CD14-positive monocyte (primary cell): ENCODE results near the gene SLC35F4. TPM values are rescaled to one million over a fixed set of nuclear protein-coding genes. Genes with fewer than 3 reads are reported as not detected.

Experiments
- DNase-seq, 3 donors: peaks; one replicate each; pipeline ENCODE4 v3.0.0-alpha.2; 2011 to 2022
- H2AFZ ChIP-seq: 2 replicates; pipeline ENCODE4 v1.6.0; 2012; ENCODE audit warnings: mild to moderate bottlenecking, low read depth, low read length, inconsistent platforms; ENCODE audit not compliant: insufficient read depth, poor library complexity, severe bottlenecking
- H3K27ac ChIP-seq, 2 donors: 1 replicate in 1 of 2; 2 replicates in 1 of 2; pipeline ENCODE4 v1.5.1; 2012 to 2013; ENCODE audit warnings: low read length in 2 of 2, control low read depth in 1 of 2, inconsistent platforms in 1 of 2, low read depth in 1 of 2, mild to moderate bottlenecking in 1 of 2
- H3K27me3 ChIP-seq, 2 donors: one replicate each; pipeline versions ENCODE4 v1.6.0 to v1.6.1; 2011 to 2013; ENCODE audit warnings: low read length in 2 of 2; ENCODE audit not compliant: control insufficient read depth in 2 of 2, insufficient read depth in 2 of 2
- H3K36me3 ChIP-seq, 2 donors: replicated peaks in 1 of 2; 1 replicate in 1 of 2; 2 replicates in 1 of 2; pipeline versions ENCODE4 v1.5.1 to v1.6.1; 2012 to 2013; ENCODE audit warnings: low read length in 2 of 2, control low read depth in 1 of 2, inconsistent platforms in 1 of 2, mild to moderate bottlenecking in 1 of 2; ENCODE audit not compliant: insufficient read depth in 2 of 2, control insufficient read depth in 1 of 2
- H3K4me1 ChIP-seq, 2 donors: 1 replicate in 1 of 2; 2 replicates in 1 of 2; pipeline versions ENCODE4 v1.5.1 to v1.6.1; 2012 to 2013; ENCODE audit warnings: low read length in 2 of 2, control low read depth in 1 of 2, inconsistent platforms in 1 of 2, mild to moderate bottlenecking in 1 of 2, moderate library complexity in 1 of 2; ENCODE audit not compliant: insufficient read depth in 2 of 2, control insufficient read depth in 1 of 2
- H3K4me2 ChIP-seq: replicated peaks from 2 replicates; pipeline ENCODE3; 2012; ENCODE audit warnings: low read length, moderate library complexity, mild to moderate bottlenecking; ENCODE audit not compliant: poor library complexity, severe bottlenecking; ENCODE audit errors: extremely low read depth
- H3K4me3 ChIP-seq, 3 experiments: fragments of 200-600 bp in 1 of 3; sonication (generic) in 1 of 3; replicated peaks in 1 of 3; 1 replicate in 2 of 3; 2 replicates in 1 of 3; pipeline ENCODE4 v1.5.1; 2011 to 2013; ENCODE audit warnings: low read length in 3 of 3, mild to moderate bottlenecking in 3 of 3, control low read depth in 2 of 3, low read depth in 2 of 3, inconsistent platforms in 1 of 3, moderate library complexity in 1 of 3
- H3K79me2 ChIP-seq: 2 replicates; pipeline ENCODE4 v1.6.0; 2012; ENCODE audit warnings: mild to moderate bottlenecking, control low read depth, inconsistent platforms, low read length, moderate library complexity; ENCODE audit not compliant: insufficient read depth
- H3K9ac ChIP-seq: 2 replicates; pipeline ENCODE4 v1.6.0; 2017; ENCODE audit warnings: low read length, mild to moderate bottlenecking; ENCODE audit not compliant: insufficient read depth, poor library complexity, severe bottlenecking
- H3K9me3 ChIP-seq, 2 donors: replicated peaks in 1 of 2; 1 replicate in 1 of 2; 2 replicates in 1 of 2; pipeline versions ENCODE4 v1.5.1 to v1.6.1; 2012 to 2013; ENCODE audit warnings: low read length in 2 of 2, control low read depth in 1 of 2; ENCODE audit not compliant: control insufficient read depth in 1 of 2, insufficient read depth in 1 of 2
- H4K20me1 ChIP-seq: 2 replicates; pipeline ENCODE4 v1.6.0; 2012; ENCODE audit warnings: mild to moderate bottlenecking, low read length, control low read depth, moderate library complexity; ENCODE audit not compliant: insufficient read depth
- H3K27ac Mint-ChIP-seq, 7 donors: one replicate each; pipeline ENCODE4 v1.8.0; 2020; ENCODE audit warnings: mild to moderate bottlenecking in 7 of 7, mixed read lengths in 7 of 7, moderate library complexity in 6 of 7, inconsistent platforms in 2 of 7
- H3K27me3 Mint-ChIP-seq, 3 donors: one replicate each; pipeline ENCODE4 v1.8.0; 2021 to 2022; ENCODE audit warnings: low read depth in 3 of 3, mild to moderate bottlenecking in 3 of 3, mixed read lengths in 3 of 3, moderate library complexity in 3 of 3, inconsistent platforms in 1 of 3
- H3K36me3 Mint-ChIP-seq, 2 donors: one replicate each; pipeline ENCODE4 v1.8.0; 2020; ENCODE audit warnings: mixed read lengths in 2 of 2, inconsistent platforms in 1 of 2, mild to moderate bottlenecking in 1 of 2
- H3K4me1 Mint-ChIP-seq: one replicate; pipeline ENCODE4 v1.8.0; 2020; ENCODE audit warnings: mild to moderate bottlenecking, mixed read lengths
- H3K4me3 Mint-ChIP-seq, 2 donors: one replicate each; pipeline ENCODE4 v1.8.0; 2020; ENCODE audit warnings: mild to moderate bottlenecking in 2 of 2, mixed read lengths in 2 of 2, moderate library complexity in 1 of 2
- H3K9me3 Mint-ChIP-seq, 7 donors: one replicate each; pipeline ENCODE4 v1.8.0; 2020 to 2022; ENCODE audit warnings: mixed read lengths in 7 of 7, mild to moderate bottlenecking in 6 of 7, moderate library complexity in 6 of 7, inconsistent platforms in 2 of 7
- CTCF ChIP-seq: fragments of 200-600 bp; IDR thresholded peaks from one replicate; pipeline ENCODE4 v1.8.0; 2022; ENCODE audit warnings: antibody characterized with exemption, mild to moderate bottlenecking
- WGBS: methylation state at CpG from one replicate; pipeline ENCODE4 v1.1.5; 2013; ENCODE audit warnings: missing lambda C conversion rate; ENCODE audit not compliant: insufficient coverage; 5-methylcytosine and 5-hydroxymethylcytosine counted together
- intact Hi-C, 2 donors: fragments of 100-400 bp; cut with micrococcal nuclease; formaldehyde crosslinking; loops; one replicate each; pipeline versions ENCODE4 v1.15.0 to v1.15.1; 2023
- polyA plus RNA-seq, 3 donors: library from polyadenylated mRNA; depleted of rRNA in 1 of 3; unstranded in 2 of 3; stranded (reverse) in 1 of 3; fragments of 300-500 nt in 2 of 3; fragments of >200 nt in 1 of 3; fragmentation: Illumina TruSeq in 2 of 3; gene quantifications; 1 replicate in 2 of 3; 2 replicates in 1 of 3; pipeline ENCODE4 v1.2.3, GENCODE V29; 2012 to 2021

The SLC35F4 gene
- polyA plus RNA-seq, 3 donors = not detected

- Mint-ChIP-seq H3K9me3 (peaks cover 0 to 12% (median 4%) of the 10 kb centered on the region in 7 donors), H3K4me3 (no peak overlapping the region), H3K27ac (no peak overlapping the region)
Observed at GRCh38 chr14:57854571-57854970, 11.3 kb downstream of the SLC35F4 start.

GRCh38 chr14:57851354-57851753 is 14.5 kb downstream of the SLC35F4 start:
- H3K4me2 ChIP-seq = no peak overlapping the region
- H3K79me2 ChIP-seq = no peaks in the 10 kb centered on the region
- H3K4me1 ChIP-seq = no peaks in the 10 kb centered on the region
- H3K27me3 ChIP-seq = no peaks in the 10 kb centered on the region
- H3K9ac ChIP-seq = no peak overlapping the region
- peaks cover 0 to 9% (median 4%) of the 10 kb centered on the region in 7 donors for H3K9me3 Mint-ChIP-seq
- H4K20me1 ChIP-seq = no peaks in the 10 kb centered on the region
- no peaks in the 10 kb centered on the region for H3K36me3 ChIP-seq
- no peak overlapping the region for H3K4me3 ChIP-seq
- no peak overlapping the region for H2AFZ ChIP-seq
- intact Hi-C loops = no loop called here
- H3K27ac ChIP-seq = no peak overlapping the region
- no peaks in the 10 kb centered on the region for H3K4me1 Mint-ChIP-seq
- DNase-seq = no peak
- peaks cover 0 to 3% of the 10 kb centered on the region in 2 donors for H3K9me3 ChIP-seq
- no peaks in the 10 kb centered on the region for H3K36me3 Mint-ChIP-seq
- no peak overlapping the region for H3K4me3 Mint-ChIP-seq
- H3K27me3 Mint-ChIP-seq = peaks cover 0 to 3% (median 0%) of the 10 kb centered on the region in 3 donors
- TF ChIP-seq CTCF = no peak
- no peak overlapping the region for H3K27ac Mint-ChIP-seq

More at GRCh38 chr14:57854571-57854970, 11.3 kb downstream of the SLC35F4 start:
- Histone ChIP-seq H3K27ac (no peak overlapping the region), H3K27me3 (no peaks in the 10 kb centered on the region), H2AFZ (no peak overlapping the region), H4K20me1 (no peaks in the 10 kb centered on the region), H3K4me1 (no peaks in the 10 kb centered on the region), H3K4me2 (no peak overlapping the region), H3K79me2 (no peaks in the 10 kb centered on the region), H3K36me3 (no peaks in the 10 kb centered on the region), H3K4me3 (no peak overlapping the region), H3K9ac (no peak overlapping the region), H3K9me3 (peaks cover 0 to 3% of the 10 kb centered on the region in 2 donors)
- DNase-seq = no peak
- intact Hi-C loops = no loop called here
- Mint-ChIP-seq H3K27me3 (peaks cover 0 to 3% (median 0%) of the 10 kb centered on the region in 3 donors), H3K36me3 (no peaks in the 10 kb centered on the region), H3K4me1 (no peaks in the 10 kb centered on the region)
- WGBS = no CpG with 5 or more reads among the region's 2 CpGs
- no peak for TF ChIP-seq CTCF
